Measurements from ENCODE around the gene CLDN14. TPM values are rescaled to one million over a fixed set of nuclear protein-coding genes. Genes with fewer than 3 reads are reported as not detected.

The CLDN14 gene
- total and polyA plus RNA-seq, 2 experiments from 2014 or later: not detected

- no peak overlapping the region for H3K4me3 Mint-ChIP-seq
- ATAC-seq (peak; percentile 84), DNase-seq (ENCODE audit: low spot score) (peak; percentile 41)
- H3K4me1 Mint-ChIP-seq: peaks cover 14% of the 10 kb centered on the region
- Histone ChIP-seq H3K4me3 (no peak overlapping the region), H2AFZ (peak overlapping the region; percentile 12; the same call in 1 of the 2 replicates), H3K4me1 (ENCODE audit: insufficient read depth) (no peaks in the 10 kb centered on the region), H3K9me2 (ENCODE audit: insufficient read depth) (no peaks in the 10 kb centered on the region; the same call in 1 of the 2 replicates), H3K36me3 (ENCODE audit: insufficient read depth) (no peaks in the 10 kb centered on the region), H3K27me3 (ENCODE audit: insufficient read depth) (no peaks in the 10 kb centered on the region), H3K79me2 (replicated peaks; ENCODE audit: insufficient read depth) (no peaks in the 10 kb centered on the region), H3K27ac (ENCODE audit: low read depth) (no peak overlapping the region), H4K20me1 (replicated peaks; ENCODE audit: insufficient read depth) (no peaks in the 10 kb centered on the region), H3K4me2 (no peak overlapping the region), H3F3A (replicated peaks; ENCODE audit: low read depth) (no peaks in the 10 kb centered on the region)
- peaks cover 2% of the 10 kb centered on the region for H3K9me3 Mint-ChIP-seq
- peaks cover 4% of the 10 kb centered on the region for H3K27me3 Mint-ChIP-seq (ENCODE audit: insufficient read depth, low read depth, poor library complexity)
- no peaks in the 10 kb centered on the region for H3K36me3 Mint-ChIP-seq (ENCODE audit: low read depth)
- TF ChIP-seq EZH2 (IDR thresholded peaks at IDR 0.05; ENCODE audit: low read depth, unreplicated experiment): no peak
- no peak for TF ChIP-seq JUNB (IDR thresholded peaks at IDR 0.05; ENCODE audit: unreplicated experiment)
- TF ChIP-seq NANOG (IDR thresholded peaks at IDR 0.05; ENCODE audit: borderline replicate concordance): no peak
- no peak for TF ChIP-seq ZNF114 (CRISPR knock-in tag; IDR thresholded peaks at IDR 0.05)
- no peak for TF ChIP-seq ETS1 (IDR thresholded peaks at IDR 0.05)
- no peak for TF ChIP-seq REST (IDR thresholded peaks at IDR 0.05; ENCODE audit: unreplicated experiment)
- TF ChIP-seq CREB1 (CRISPR knock-in tag; IDR thresholded peaks at IDR 0.05; ENCODE audit: low read depth): no peak
- no peak for TF ChIP-seq ZNF462 (CRISPR knock-in tag; IDR thresholded peaks at IDR 0.05)
- no peak overlapping the region for H3K27ac Mint-ChIP-seq
Observed at GRCh38 chr21:36470294-36470693, 9.6 kb downstream of the CLDN14 start.
